ENCODE measurements around the gene MSI2.

GRCh38 chr17:57317079-57317478 is 60.8 kb downstream of the MSI2 start:
- TF ChIP-seq CTCF (IDR thresholded peaks at IDR 0.05) (no peak), POLR2A (IDR thresholded peaks at IDR 0.05) (no peak)

All from adrenal gland (tissue), 5 donors.